AG10803 (cell line): ENCODE data around the gene AHDC1.

ENCODE experiments used
- DNase-seq: peaks from one replicate; pipeline ENCODE4 v3.0.0; 2010; ENCODE audit warnings: low read depth
- H3K4me3 ChIP-seq: 2 replicates; pipeline ENCODE4 v1.5.1; 2011; ENCODE audit warnings: mild to moderate bottlenecking, low read length, control low read depth
- CTCF ChIP-seq: conservative IDR thresholded peaks from 2 replicates; pipeline ENCODE4 v1.5.1; 2011; ENCODE audit warnings: mild to moderate bottlenecking, low read length, control low read depth, inconsistent platforms

The AHDC1 gene

GRCh38 chr1:27559466-27560030 is 44.4 kb downstream of the AHDC1 start:
- no peak overlapping the region for H3K4me3 ChIP-seq
- DNase-seq: no peak
- no peak for TF ChIP-seq CTCF

GRCh38 chr1:27557596-27558340 is 46.2 kb downstream of the AHDC1 start:
- no peak for TF ChIP-seq CTCF
- no peak for DNase-seq
- no peak overlapping the region for H3K4me3 ChIP-seq

GRCh38 chr1:27556781-27557595 is 47.0 kb downstream of the AHDC1 start:
- DNase-seq: peak; percentile 97

GRCh38 chr1:27556435-27556780 is 47.5 kb downstream of the AHDC1 start:
- DNase-seq: no peak
- no peak overlapping the region for H3K4me3 ChIP-seq
- no peak for TF ChIP-seq CTCF

More at GRCh38 chr1:27556781-27557595, 47.0 kb downstream of the AHDC1 start:
- peak; percentile 85 for TF ChIP-seq CTCF
- peak overlapping the region; percentile 29 for H3K4me3 ChIP-seq

GRCh38 chr1:27555700-27556424 is 48.1 kb downstream of the AHDC1 start:
- no peak overlapping the region for H3K4me3 ChIP-seq
- DNase-seq: peak; percentile 45
- no peak for TF ChIP-seq CTCF

- TF ChIP-seq CTCF: no peak
- no peak for DNase-seq
- no peak overlapping the region for H3K4me3 ChIP-seq
Observed at GRCh38 chr1:27554759-27555699, 48.9 kb downstream of the AHDC1 start.
